NCI-H1436 treated with DMSO at 0.1 percent for 48 hours (cell line): ENCODE data around the gene NELFCD.

Source experiments
- DNase-seq: peaks from one replicate; lab custom pipeline; 2025; lab: John Stamatoyannopoulos, UW

Gene NELFCD

DNA sequence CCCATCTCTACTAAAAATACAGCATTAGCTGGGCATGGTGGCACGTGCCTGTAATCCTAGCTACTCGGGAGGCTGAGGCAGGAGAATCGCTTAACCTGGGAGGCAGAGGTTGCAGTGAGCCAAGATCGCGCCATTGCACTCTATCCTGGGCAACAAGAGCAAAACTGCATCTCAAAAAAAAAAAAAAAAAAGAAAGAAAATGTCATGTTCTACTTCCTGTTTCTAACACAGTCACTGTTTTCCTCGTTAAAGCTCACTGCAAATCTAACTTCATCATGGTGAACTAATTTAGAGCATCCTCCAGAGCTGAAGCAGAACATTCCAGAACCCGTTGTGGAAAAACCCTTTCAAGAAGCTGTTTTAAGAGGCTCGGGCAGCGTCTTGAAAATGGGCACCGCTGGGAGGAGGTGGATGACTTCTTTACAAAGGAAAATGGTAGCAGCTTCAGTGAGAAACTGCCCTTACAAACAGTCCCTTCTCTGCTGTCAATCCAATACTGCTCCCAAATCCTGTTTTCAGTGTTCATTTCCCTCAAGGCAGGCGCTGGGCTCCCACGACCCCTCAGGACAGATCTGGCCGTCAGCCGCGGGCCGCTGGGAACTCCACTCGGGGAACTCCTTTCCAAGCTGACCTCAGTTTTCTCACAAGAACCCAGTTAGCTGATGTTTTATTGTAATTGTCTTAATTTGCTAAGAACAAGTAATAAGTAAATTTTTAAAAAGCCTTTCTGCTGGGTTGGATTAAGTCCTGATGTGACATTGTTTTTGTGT, 13.5 kb downstream of the NELFCD start:
- no peak for DNase-seq

DNA sequence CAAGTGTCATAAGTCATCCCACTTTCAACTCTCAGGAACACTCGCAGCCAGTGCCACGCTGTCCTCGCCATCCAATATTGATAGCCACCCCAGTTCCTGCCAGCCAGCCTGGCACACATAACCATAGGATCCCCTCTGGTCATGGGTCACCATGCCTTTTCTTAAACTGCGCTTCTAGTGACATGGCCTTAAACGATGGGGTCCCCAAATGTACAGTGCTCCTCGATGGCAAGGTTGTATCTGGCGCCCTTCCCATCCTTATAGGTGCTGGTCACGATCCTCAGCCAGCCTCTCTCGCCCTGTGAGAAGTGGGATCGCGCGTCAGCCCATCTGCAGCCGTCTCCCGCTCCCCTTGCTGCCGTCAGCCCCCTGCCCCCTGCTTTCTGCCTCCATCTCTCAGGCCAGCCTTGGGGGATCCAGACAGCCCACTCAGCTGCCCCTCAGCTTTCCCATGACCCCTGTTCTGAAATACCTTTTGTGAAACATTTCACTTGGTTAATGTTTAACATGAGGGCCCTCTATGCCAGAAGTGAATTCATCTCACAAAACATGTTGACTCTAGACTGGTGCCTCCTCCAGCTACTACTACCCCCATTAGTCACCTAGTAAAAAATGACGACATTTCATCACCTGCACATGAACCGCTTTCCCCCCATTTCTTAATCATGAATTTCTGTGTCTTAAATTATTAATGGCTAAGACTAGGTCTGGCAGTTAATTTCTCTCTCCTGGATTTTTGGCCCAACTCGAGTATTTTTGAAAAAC, 14.6 kb downstream of the NELFCD start:
- DNase-seq, result no peak

DNA sequence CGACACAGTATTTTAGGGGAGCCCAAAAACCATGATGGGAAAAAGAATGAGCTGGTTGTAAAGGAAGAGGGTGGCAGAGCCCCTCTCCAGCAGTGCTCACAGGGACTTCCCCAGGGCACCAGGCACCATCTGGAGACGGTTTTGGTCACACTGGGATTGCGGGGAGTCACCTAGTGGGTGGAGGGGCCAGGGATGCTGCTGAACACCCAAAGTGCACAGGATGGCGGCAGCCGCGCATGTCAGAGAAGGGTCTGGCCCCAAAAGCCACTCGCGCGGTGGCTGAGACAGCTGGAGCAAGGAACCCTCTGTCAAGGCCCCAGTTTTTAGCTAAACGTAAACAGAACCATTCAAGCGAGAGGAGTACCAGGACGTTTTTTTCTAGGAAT, 15.2 kb downstream of the NELFCD start:
- no peak for DNase-seq

DNA sequence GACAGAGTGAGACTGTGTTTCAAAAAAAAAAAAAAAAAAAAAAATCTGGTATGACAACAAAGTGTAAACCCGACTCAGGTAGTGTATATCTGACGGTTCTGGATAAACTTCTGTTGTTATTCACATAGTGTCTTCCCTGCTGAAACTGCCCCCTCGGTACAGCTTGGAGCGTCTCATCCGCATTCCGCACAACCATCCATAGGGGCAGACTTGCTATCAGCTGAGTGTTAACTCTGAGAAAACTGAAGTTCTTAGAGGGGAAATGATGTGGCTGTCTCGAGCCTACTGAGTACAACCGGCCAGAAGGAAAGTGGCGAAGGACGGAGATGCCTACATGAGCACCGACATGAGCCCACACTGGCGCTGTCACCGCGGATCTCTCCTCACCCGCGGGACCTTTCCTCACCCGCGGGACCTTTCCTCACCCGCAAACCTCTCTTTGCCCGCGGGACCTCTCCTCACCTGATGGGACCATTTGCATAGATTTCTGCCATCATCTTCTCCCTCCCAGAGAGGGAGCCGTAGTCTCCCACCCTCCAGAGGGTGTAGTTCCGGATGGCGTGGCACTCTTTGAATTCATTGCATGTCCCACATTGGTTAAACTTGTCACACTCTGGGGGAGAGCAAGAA, 16.2 kb downstream of the NELFCD start:
- no peak for DNase-seq

DNA sequence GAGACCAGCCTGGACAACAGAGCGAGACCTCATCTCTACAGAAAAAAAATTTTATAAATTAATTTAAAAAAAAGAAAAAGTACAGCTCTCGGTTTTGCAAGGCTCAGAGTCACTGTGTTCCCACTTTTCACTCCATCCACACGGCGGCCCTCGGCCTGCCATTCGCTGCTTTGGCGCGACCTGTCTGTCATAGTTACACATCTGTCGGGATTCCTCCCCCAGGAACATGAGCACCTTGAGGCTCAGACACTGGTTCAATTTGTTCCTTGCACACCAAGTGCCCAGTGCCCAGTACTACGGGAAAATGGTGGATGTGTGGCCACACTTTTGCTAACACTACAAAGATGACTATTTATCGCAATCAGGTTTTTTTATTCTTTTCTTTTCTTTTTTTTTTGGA, 17.6 kb downstream of the NELFCD start:
- DNase-seq, result no peak

DNA sequence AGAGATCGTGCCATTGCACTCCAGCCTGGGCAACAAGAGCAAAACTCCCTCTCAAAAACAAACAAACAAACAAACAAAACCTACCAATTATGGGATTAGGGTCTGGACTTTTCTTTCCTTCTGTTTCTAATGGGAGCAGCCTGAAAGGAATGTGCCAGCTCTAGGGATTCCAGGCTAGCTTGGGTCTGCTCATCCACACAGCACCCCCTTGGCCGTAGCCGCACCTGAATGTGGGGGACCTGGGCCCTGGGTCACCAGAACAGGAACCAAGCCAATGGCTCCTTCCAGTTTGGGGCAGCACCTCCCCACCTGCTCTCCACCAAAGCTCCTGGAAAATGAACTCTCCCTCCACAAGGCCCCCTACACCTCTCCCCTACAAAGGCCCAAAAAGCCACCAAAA, 19.3 kb downstream of the NELFCD start:
- DNase-seq, result no peak

DNA sequence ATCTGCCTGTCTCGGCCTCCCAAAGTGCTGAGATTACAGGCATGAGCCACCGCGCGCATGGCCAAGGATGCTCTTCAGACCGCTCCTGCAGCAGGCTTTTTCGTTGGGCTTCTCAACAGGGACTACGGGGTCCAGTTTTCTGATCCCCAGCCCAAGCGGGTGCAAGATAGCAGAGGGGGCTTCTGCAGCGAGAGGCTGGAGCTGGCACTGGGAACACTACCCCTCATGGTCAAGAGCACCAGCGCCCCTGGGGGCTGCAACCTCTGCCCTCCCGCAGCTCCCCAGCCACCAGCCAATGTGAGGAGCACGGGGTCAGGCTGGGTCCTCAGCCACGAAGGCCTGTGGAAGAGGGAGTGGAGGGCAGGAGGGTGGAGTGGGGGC, 20.0 kb downstream of the NELFCD start:
- DNase-seq, result no peak

DNA sequence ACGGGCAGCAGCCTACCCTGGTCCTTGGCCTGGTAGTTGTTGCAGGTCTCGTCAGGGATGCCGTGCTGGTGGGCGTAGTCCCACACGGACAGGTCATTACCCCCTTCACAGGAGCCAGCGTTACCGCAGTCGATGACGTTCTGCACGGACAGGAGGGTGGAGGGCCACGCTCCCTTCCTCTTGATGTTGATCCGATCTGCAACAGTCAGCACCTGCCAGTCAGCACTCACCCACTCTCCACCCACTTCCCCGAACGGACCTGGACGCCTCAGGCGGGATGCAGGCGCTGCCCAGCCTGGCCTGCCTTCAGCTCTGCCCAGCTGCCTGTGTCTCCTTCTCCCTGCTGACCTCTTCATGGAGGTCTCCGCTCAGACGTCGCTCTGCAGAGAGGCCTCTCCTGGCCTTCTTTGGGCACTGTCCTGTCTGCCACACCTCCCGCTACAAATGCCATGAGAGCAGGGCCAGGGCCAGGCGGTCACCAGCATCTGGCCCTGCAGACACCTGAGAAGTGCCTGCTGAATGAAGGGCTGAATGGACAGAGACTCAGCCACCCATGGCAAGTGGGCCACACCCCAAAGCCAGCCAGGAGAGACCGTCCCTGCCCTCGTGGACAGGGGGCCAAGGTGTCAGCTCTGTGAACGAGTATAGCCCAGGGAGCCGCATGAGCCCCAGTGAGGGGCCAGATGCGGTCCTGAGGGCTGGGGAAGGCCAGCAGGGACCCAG, 20.6 kb downstream of the NELFCD start:
- no peak for DNase-seq

DNA sequence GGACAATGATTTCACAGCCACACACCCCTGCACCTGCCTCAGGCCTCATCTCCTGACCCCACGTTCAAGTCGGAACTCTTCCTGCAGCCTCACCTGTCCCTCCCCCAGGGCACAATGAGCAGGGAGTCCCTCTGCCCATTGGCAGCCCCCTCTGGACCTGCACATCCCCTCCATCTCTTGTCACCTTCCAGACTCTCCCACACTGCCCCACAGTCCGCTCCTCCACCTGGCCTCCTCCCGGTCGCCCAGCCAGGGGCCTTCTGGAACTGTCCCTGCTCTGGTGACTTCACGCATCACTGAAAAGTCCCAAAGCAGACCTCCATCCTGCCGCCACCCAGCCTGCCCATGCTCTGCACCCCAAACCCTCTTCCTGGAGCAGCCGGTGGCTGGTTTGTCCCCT, 21.3 kb downstream of the NELFCD start:
- DNase-seq, result no peak

DNA sequence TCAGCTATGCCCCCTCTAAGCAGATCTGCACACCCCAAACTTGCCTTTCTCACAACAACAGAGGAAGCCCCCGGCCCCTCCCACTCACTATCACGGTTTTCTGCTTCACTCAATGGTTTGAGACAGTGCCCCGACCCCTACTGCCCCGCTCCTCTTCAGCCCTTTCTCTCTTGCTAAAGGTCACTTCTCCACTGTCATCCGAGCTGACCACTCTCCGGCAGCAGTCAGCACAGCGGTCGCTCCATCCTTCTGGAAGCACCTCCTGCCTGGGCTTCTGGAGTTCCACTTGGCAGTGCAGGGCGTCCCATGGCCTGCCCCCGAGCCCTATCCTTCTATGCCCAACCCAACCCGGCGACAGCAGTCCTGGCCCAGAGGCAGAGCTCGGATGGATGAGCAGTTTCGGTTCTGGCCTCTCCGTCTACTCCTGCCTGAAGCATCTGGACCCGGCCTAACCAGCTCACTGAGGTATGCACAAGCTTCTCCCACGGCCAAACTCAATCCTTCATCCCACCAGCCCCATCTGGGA, 21.9 kb downstream of the NELFCD start:
- no peak for DNase-seq

DNA sequence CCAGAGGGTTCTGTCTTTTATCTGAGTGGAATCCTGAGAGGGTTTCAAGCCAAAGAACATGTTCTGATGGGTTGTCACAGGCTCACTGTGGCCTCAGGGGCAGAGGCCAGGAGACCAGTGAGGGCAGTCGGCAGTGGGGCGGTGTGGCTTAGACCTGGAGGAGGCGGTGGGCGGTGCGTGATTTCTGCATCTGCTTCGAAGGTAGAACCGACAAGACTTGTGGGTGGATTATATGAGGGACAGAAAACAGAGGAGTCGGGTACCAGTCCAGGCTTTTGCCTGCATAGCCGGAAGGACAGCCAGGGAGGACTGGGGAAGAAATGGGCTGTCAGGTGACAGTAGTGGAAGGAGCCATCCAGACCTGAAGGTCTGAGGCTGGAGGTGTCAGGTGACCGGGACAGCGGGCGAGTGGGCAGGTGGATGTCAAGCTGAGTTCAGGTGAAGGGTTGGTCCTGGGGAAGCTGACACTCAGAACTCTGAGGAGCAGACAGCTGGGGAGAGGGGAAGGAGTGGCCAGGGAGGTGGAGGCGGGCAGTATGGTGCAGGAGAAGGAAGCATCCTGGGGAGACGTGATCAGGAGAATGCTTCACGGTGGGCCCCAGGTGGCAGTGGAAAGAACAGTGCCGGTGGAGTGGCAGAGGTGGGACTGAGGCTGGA, 22.9 kb downstream of the NELFCD start:
- no peak for DNase-seq

DNA sequence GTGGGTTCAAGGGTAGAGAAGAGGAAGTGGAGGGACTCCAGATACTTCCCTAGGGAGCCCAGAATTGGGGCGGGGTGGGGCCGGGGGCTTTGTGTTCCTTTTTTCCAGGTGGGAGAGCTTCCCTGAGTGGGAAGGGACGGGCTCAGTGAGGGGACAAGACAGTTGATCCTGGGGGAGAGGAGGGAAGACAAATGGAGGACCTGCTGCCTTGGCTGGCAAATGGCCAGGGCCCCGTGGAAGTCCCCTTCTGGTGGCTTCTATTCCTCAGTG, 23.4 kb downstream of the NELFCD start:
- DNase-seq, result no peak

DNA sequence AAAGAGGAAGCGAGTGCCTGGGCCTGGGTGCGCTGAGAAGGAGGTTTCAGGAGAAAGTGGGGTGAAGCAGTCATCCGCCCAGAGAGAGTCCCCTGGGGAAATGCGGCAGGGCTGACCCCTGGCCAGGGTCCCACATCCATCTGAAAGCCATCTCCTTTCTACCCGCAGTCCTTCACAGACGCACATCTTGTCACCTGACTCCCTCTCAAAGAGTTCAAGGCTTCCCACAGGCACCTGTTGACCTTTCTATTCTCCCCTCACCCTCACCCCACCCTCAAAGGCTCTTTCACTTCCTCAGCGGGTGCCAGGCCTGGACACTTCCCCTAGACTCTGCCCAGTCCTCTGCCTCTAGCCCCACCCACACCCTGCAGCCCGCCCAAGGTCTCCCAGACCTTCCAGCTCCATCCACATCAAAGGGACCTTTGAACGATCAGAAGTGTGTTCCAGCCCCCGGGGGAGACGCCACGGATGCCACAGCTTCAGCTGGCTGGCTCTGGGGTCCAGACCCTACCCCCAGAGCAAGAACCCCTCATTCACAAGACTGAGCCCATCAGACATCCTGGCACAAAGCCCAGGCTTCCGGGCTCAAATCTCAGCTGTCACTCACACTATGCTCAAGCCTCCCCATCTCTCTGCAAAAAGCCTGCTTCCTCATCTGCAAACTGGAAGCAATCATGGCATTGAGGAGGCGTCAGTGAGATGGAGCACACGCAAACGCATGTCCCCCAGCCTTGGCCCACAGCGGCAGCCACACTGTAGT, 23.9 kb downstream of the NELFCD start:
- no peak for DNase-seq

DNA sequence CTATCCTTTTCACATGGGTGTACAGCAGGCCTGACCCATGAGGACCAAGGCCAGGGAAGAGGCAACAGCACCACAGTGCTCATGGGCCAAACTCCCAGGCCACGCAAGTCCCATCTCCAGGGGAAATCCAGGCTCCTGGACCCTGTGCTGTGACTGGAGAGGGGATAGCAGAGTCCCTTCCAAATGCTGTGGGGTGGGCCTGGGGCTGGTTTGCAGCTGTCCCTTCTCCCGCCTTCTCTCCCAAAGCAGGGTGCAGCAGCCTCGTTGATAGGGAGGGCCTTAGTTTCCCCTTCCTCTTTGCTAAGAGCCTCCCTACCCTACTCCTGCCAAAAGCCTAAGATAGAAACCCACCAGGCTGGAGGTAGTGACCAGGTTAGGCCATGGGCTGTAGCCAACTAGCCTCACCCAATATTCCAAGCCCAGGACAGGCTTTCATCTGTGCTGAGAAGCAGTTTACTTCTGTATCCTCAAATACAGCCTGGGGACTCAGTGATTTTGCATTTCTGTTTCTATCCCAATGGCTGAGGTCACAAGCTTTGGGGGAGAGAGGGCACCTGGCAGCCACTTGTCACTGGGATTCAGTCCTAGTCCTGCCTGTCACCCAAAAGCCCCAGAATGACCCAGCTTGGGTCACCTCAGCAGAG, 24.6 kb downstream of the NELFCD start:
- no peak for DNase-seq

DNA sequence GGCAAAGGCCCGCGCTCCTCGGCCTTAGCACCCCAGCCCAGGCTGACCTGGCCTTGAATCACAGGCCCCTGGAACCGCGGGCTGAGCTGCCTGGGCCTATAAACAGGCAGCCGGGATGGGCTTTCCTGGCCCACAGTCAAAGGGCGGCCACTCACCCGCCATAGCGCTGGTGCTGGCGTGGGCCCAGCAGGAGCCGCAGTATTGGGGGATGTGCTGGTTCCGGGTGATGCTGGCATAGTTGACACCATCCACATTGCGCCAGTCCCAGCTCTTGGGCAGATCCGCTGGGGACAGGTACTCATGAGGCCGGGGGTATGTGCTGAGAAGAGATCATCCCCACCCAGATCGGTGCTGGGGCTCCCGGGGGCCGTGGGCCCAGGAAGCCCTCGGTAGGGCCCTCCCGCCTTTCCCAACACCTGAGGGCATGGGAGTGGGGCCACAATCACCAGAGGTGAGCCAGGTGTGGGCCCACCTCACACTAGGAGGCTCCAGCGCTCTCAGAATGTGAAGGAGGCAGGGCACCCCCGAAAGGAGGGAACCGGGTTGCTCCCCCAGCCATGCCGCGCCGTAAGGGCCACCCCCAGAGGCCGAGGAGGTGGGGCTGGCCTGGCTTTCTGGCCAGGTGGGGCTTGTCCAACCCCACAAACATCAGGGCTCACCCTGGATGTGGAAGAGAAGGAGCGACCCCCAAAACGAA, 25.3 kb downstream of the NELFCD start:
- no peak for DNase-seq

DNA sequence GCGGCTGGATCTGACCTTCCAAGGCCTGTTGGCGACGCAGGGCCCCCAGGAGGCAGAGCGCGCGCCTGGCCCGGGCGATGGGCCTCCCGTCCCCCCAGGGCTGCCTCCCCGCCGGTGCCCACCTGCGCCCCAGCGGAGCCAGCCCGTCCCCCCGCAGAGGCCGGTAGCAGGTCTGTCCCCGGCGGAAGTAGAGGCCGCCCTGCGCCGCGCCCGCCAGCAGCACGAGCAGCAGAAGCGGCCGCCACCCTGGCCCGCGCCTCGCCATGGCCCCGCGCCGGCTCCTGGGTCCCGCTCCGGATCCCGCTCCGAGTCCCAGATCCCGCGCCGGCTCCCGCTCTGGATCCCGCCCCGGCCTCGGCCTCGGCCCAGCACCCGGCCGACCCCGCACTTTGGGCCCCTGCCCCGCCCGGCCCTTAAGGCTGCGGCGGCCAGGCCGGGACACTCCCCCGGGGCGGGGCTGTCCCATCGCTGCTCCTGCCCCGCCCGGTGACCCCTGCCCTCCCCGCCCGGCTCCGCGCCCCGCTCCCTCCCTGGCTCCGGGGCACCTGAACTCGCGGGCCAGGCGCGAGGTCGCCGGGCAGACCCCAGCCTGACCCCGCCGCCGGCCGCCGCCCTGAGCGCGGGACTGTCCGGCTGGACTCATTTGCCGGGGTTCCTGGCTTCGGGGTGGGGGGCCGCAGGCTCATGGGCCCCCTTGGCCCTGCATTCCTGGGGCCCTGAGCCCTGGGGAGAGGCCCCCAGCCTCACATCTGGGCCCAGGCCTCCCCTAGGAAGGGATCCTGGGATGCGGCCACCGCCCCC, 26.0 kb downstream of the NELFCD start, which contains the start of gene CTSZ:
TSS of gene CTSZ (minus strand) at position 391 of the 801 bp plus-strand sequence. CDS start at position 265, 126 bp downstream.
- DNase-seq, result no peak

DNA sequence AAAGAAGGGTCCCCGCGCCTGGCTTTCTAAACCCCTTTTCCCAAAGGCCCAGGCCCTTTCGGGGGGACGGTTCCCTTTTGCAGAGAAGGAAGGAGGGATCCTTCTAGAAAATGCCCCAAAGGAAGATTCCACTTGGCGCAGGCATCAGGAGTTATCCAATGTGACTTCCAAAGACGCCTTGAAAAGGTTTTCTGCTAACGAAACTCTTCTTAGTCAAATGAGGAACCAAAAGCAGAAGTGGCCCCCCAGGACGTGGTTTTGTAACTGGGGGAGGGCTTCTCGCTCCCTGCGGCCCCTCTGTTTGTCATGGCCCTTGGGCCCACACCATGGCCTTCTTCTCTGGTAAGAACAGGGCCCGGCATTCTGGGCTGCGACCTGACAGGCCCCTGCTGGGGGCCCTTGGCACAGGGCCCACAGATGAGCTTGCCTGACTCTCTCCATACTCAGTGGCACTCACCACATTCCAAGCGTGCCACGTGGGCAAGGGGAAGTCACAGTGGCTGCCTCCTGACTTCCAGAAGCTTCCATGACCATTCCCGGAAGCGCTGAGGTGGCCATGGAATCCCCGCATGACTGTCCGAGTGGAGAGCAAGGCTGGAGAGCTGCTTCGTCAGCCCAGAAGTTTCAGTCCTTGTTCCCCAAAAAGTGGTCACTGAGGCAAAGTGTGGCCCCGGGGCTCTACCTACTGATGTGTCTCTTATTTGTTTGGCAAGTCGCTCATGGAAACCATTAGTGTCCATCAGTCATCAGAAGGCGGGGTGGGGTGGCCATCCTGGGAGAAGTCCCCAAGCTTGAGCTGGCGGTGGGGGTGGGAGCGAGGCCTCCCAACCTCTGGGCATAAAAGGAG, 26.8 kb downstream of the NELFCD start:
- no peak for DNase-seq

DNA sequence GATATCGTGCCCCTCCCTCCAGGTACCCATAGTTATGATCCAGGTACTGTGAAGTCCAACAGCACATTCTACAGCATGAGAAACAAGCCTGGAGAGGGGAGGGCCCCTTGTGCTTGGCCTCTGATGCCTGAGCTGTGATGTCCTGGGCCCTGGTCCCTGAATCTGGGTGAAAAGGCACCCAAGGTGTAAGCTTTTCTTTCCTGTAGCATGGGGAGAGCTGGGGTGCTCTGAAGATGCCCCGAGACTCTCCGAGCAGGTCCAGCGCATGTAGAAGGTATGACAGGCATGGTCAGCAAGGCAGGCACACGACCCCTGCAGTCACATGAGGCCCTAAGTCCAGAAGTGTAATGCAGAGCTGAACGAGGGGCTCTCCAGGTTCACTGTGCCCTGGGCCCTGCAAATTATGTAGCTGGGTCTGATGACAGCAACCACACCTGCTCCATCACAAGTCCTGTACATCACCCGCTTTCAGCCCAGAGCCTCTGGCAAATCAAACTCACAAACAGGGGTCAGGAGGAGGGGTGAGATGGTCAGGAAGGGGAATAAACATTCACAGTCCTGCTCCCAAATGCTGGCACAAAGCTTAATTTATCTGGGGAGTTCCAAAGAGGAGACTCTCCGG, 27.8 kb downstream of the NELFCD start:
- DNase-seq, result no peak
